PC-9 (cell line): ENCODE data around the gene COPS2. TPM values are rescaled to one million over a fixed set of nuclear protein-coding genes. Genes with fewer than 3 reads are reported as not detected.
"Not testable (repeated sequence)": the region's sequence is repeated elsewhere in the genome, so short reads cannot be mapped to it uniquely, and the experiment has no call there.

Experiments used
- BruUV-seq: library from RNA; stranded (reverse); fragments of 400-500 nt; replicated peaks from 2 replicates; lab custom pipeline; 2021; lab: Mats Ljungman, UMichigan
- CTCF ChIA-PET: fragments of 300-600 bp; sonication (Branson Sonifier 250); formaldehyde crosslinking; loops from one replicate; lab custom pipeline; 2022; ENCODE audit warnings: antibody characterized with exemption; lab: Charles Lee
- POLR2A ChIA-PET: fragments of 300-600 bp; sonication (Branson Sonifier 250); formaldehyde crosslinking; loops from one replicate; lab custom pipeline; 2022; ENCODE audit warnings: antibody characterized with exemption; ENCODE audit not compliant: unreplicated experiment; lab: Charles Lee
- DNase-seq, 2 experiments: peaks; one replicate each; pipeline versions ENCODE4 v3.0.0 to v3.0.0-alpha.2; 2015 to 2022; ENCODE audit warnings: mixed read lengths in 1 of 2
- H2AFZ ChIP-seq: fragments of 200-600 bp; sonication (generic); 2 replicates; pipeline ENCODE4 v1.8.1; 2017; ENCODE audit warnings: antibody characterized with exemption
- H3F3A ChIP-seq: fragments of 200-600 bp; sonication (generic); 2 replicates; pipeline ENCODE4 v1.8.1; 2017; ENCODE audit warnings: antibody characterized with exemption, mild to moderate bottlenecking, low read depth; ENCODE audit not compliant: insufficient read depth
- H3K27ac ChIP-seq: fragments of 200-600 bp; sonication (generic); 2 replicates; pipeline ENCODE4 v1.6.1; 2016; ENCODE audit warnings: mixed run types
- H3K27me3 ChIP-seq: fragments of 200-600 bp; sonication (generic); 2 replicates; pipeline ENCODE4 v1.6.1; 2016; ENCODE audit warnings: low read depth, mixed run types; ENCODE audit not compliant: insufficient read depth
- H3K36me3 ChIP-seq: fragments of 200-600 bp; sonication (generic); 2 replicates; pipeline ENCODE4 v1.6.1; 2016; ENCODE audit warnings: low read depth, mixed run types
- H3K4me1 ChIP-seq: fragments of 200-600 bp; sonication (generic); replicated peaks from 2 replicates; pipeline ENCODE4 v1.6.1; 2016; ENCODE audit warnings: mixed run types; ENCODE audit not compliant: insufficient read depth
- H3K4me2 ChIP-seq: fragments of 200-600 bp; sonication (generic); 2 replicates; pipeline ENCODE4 v1.6.1; 2017; ENCODE audit warnings: mixed run types
- H3K4me3 ChIP-seq: fragments of 200-600 bp; sonication (generic); 2 replicates; pipeline ENCODE4 v1.6.1; 2016; ENCODE audit warnings: mixed run types
- H3K79me2 ChIP-seq: fragments of 200-600 bp; sonication (generic); 2 replicates; pipeline ENCODE4 v1.6.1; 2017; ENCODE audit warnings: low read depth, mixed run types
- H3K9me2 ChIP-seq: fragments of 200-600 bp; sonication (generic); 2 replicates; pipeline ENCODE4 v1.8.1; 2017; ENCODE audit warnings: mild to moderate bottlenecking; ENCODE audit not compliant: insufficient read depth
- H3K9me3 ChIP-seq: fragments of 200-600 bp; sonication (generic); 2 replicates; pipeline ENCODE4 v1.8.1; 2016; ENCODE audit warnings: low read depth; ENCODE audit not compliant: insufficient read depth
- H4K20me1 ChIP-seq: fragments of 200-600 bp; sonication (generic); 2 replicates; pipeline ENCODE4 v1.8.1; 2017; ENCODE audit not compliant: insufficient read depth
- CTCF ChIP-seq: fragments of 200-600 bp; sonication (generic); conservative IDR thresholded peaks from 2 replicates; pipeline ENCODE4 v1.6.1; 2017; ENCODE audit warnings: mixed run types, antibody characterized with exemption, mild to moderate bottlenecking, moderate library complexity
- EZH2 ChIP-seq: fragments of 200-600 bp; sonication (generic); IDR thresholded peaks from 2 replicates; pipeline ENCODE4 v1.8.0; 2017; ENCODE audit warnings: antibody characterized with exemption, low read depth
- intact Hi-C: fragments of 100-400 bp; cut with micrococcal nuclease; formaldehyde crosslinking; loops from one replicate; pipeline ENCODE4 v1.10.0; 2022; ENCODE audit not compliant: unreplicated experiment
- microRNA-seq: library from miRNA; unstranded; fragments of <30 nt; microRNA quantifications from one replicate; pipeline ENCODE4 v1.2.0, GENCODE V29; 2021; ENCODE audit warnings: borderline number of aligned reads, borderline replicate concordance
- total RNA-seq: library from RNA; stranded (reverse); gene quantifications from 2 replicates; pipeline ENCODE4 v1.2.3, GENCODE V29; 2021

Gene COPS2
- total RNA-seq, 1 experiment from 2014 or later, result 71.8 TPM

- H3K27me3 ChIP-seq, result no peaks in the 10 kb centered on the region
- no peak overlapping the region for H3K27ac ChIP-seq
- no peaks in the 10 kb centered on the region for H3K79me2 ChIP-seq
- H3K36me3 ChIP-seq, result no peaks in the 10 kb centered on the region
- no peaks in the 10 kb centered on the region for H3K9me3 ChIP-seq
- TF ChIP-seq EZH2 (no peak), CTCF (no peak)
- no peak overlapping the region for H3K4me2 ChIP-seq
- H4K20me1 ChIP-seq, result no peaks in the 10 kb centered on the region
- no peak overlapping the region for H3K4me3 ChIP-seq
- no peaks in the 10 kb centered on the region for H3F3A ChIP-seq
- no TSS peak for BruUV-seq
- CTCF ChIA-PET, result no interaction called here
- no peak for DNase-seq
- POLR2A ChIA-PET, result no interaction called here
- H3K9me2 ChIP-seq, result no peaks in the 10 kb centered on the region
- no peak overlapping the region for H2AFZ ChIP-seq
- H3K4me1 ChIP-seq, result no peaks in the 10 kb centered on the region
- intact Hi-C loops, result no loop called here
Observed at GRCh38 chr15:49079340-49080039, 75.9 kb downstream of the COPS2 start.

DNA sequence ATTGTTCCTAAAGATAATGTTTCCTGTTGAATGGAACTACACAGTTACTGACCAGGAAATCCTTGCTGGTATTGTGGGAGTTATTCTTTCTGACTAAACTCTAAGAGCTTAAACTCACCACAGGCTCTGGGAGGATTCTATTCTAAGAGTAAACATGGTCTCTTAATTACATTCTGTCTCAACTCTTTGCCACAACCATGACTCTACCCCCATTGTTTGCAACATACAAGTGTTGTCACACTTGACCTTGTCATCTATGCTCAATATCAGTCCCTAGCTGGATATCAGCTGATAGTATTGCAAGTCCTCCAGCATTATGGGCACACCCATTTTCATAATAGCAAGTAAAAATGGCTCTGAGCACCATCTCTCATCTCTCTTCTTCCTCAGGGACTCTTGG lies 79.5 kb downstream of the COPS2 start:
- ChIA-PET CTCF (no interaction called here), POLR2A (no interaction called here)
- no peak for DNase-seq
- Histone ChIP-seq H3K27ac (no peak overlapping the region), H3K4me3 (no peak overlapping the region), H2AFZ (no peak overlapping the region), H4K20me1 (no peaks in the 10 kb centered on the region), H3K4me1 (no peaks in the 10 kb centered on the region), H3K4me2 (no peak overlapping the region), H3F3A (no peaks in the 10 kb centered on the region), H3K9me2 (no peaks in the 10 kb centered on the region), H3K79me2 (no peaks in the 10 kb centered on the region), H3K27me3 (no peaks in the 10 kb centered on the region), H3K9me3 (no peaks in the 10 kb centered on the region), H3K36me3 (no peaks in the 10 kb centered on the region)
- intact Hi-C loops, result no loop called here
- no TSS peak for BruUV-seq
- no peak for TF ChIP-seq EZH2
- TF ChIP-seq CTCF, result no peak

- H3F3A ChIP-seq, CTCF ChIA-PET, H3K79me2 ChIP-seq, H2AFZ ChIP-seq, H3K36me3 ChIP-seq, H3K4me1 ChIP-seq, DNase-seq, intact Hi-C loops, H3K9me3 ChIP-seq, BruUV-seq, H4K20me1 ChIP-seq, H3K4me3 ChIP-seq, H3K27ac ChIP-seq, H3K27me3 ChIP-seq, H3K4me2 ChIP-seq, H3K9me2 ChIP-seq: not testable (repeated sequence)
- POLR2A ChIA-PET, result interaction anchor here (0.7 kb wide), 1 partner anchor 24 kb away, joined by 5 read pairs; no protein-coding TSS in a partner anchor
Observed at GRCh38 chr15:49074589-49075287, 80.7 kb downstream of the COPS2 start.

Small RNA genes within 50 kb of the gene (microRNA-seq; reads per million reads assigned to microRNA genes)
- not detected for gene MIR4716

Other genes starting within 250 kb of the COPS2 start
- gene SHC4, start 191.7 kb downstream of the COPS2 start, total RNA-seq, result 0.18 and 0.44 TPM in 2 replicates
- gene SECISBP2L, start 109.2 kb downstream of the COPS2 start, total RNA-seq, result 31.2 and 33.2 TPM in 2 replicates
- gene GALK2, start 14.6 kb upstream of the COPS2 start, total RNA-seq, result 28.9 and 29.0 TPM in 2 replicates